ENCODE data around the gene SPTAN1.

- TF ChIP-seq CTCF (IDR thresholded peaks at IDR 0.05), result no peak
- no peak for TF ChIP-seq POLR2AphosphoS5 (IDR thresholded peaks at IDR 0.05; ENCODE audit: insufficient read depth in 1 of 2, low read depth in 1 of 2)
These were observed 1.9 kb downstream of the SPTAN1 start for GRCh38 chr9:128554155-128554862.
